ENCODE measurements around the gene TTR. TPM values are rescaled to one million over a fixed set of nuclear protein-coding genes. Genes with fewer than 3 reads are reported as not detected.

Gene TTR
- polyA plus RNA-seq, 3 donors from 2014 or later: not detected

GRCh38 chr18:31634331-31634713, 42.6 kb downstream of the TTR start:
- no peaks in the 10 kb centered on the region for H3K9me3 Mint-ChIP-seq
- H3K4me1 Mint-ChIP-seq: peaks cover 48 to 65% of the 10 kb centered on the region in 2 donors
- H3K27me3 Mint-ChIP-seq (ENCODE audit: low read depth in 3 of 3): no peaks in the 10 kb centered on the region
- H3K4me3 Mint-ChIP-seq: peak overlapping the region; percentile 57 to 86 (median 82)
- DNase-seq: peak; percentile 65 to 70 (median 66)
- peak overlapping the region; percentile 88 to 97 (median 94) for H3K27ac Mint-ChIP-seq
- peaks cover 7 to 11% (median 8%) of the 10 kb centered on the region in 3 donors for H3K36me3 Mint-ChIP-seq

DNA sequence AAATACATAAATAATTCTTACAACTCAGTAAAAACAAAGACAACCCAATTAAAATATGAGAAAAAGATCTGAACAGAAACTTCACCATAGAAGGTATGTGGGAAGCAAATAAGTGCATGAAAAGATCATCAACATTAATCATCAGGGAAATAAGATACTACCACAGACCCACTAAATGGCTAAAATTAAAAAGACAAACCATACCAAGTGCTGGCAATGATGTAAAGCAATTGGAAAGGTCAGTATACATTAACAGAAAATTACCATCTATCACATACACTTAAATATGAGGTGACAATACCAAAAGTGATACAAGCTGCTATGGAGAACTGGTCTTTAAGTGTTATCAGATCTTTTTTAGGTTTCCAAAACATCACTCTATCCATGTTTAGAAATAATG, 44.7 kb downstream of the TTR start:
- H3K4me1 Mint-ChIP-seq: peaks cover 35 to 49% of the 10 kb centered on the region in 2 donors
- DNase-seq: no peak
- H3K9me3 Mint-ChIP-seq: no peaks in the 10 kb centered on the region
- peak overlapping the region in 5 of 6 donors; percentile 40 to 88 (median 68) for H3K27ac Mint-ChIP-seq
- H3K36me3 Mint-ChIP-seq: peaks cover 7 to 12% (median 8%) of the 10 kb centered on the region in 3 donors
- H3K4me3 Mint-ChIP-seq: no peak overlapping the region
- no peaks in the 10 kb centered on the region for H3K27me3 Mint-ChIP-seq (ENCODE audit: low read depth in 3 of 3)

DNA sequence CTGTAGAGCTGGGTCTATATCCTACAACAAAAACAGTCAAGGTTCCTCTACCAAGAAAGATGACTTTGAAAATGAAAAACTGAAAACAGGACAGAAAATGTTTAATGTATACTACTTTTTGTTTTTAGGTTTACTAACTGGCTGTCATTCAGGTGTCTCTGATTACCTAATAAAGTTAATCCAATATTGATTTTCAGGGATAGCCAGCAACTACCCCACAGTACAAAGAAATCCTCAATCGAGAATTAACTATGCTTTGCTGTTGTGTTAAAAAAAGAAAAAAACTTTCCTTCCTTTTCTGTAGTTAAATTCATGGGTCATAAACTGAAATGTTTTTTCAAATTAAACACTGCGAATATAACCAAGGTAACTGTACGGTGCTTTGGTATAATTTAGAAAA, 45.8 kb downstream of the TTR start:
- DNase-seq: no peak
- Mint-ChIP-seq H3K27ac (peak overlapping the region in 4 of 6 donors; percentile 61 to 84 (median 72)), H3K4me1 (peaks cover 34 to 45% of the 10 kb centered on the region in 2 donors), H3K27me3 (ENCODE audit: low read depth in 3 of 3) (no peaks in the 10 kb centered on the region), H3K9me3 (no peaks in the 10 kb centered on the region), H3K4me3 (peak overlapping the region in 1 of 5 donors; percentile 42), H3K36me3 (peaks cover 7 to 22% (median 17%) of the 10 kb centered on the region in 3 donors)

- H3K27me3 Mint-ChIP-seq (ENCODE audit: low read depth in 3 of 3): no peaks in the 10 kb centered on the region
- peaks cover 31 to 35% of the 10 kb centered on the region in 2 donors for H3K4me1 Mint-ChIP-seq
- H3K4me3 Mint-ChIP-seq: no peak overlapping the region
- H3K27ac Mint-ChIP-seq: no peak overlapping the region
- H3K9me3 Mint-ChIP-seq: no peaks in the 10 kb centered on the region
- DNase-seq: no peak
- peaks cover 3 to 15% (median 13%) of the 10 kb centered on the region in 3 donors for H3K36me3 Mint-ChIP-seq
Observed at GRCh38 chr18:31643003-31643402, 51.3 kb downstream of the TTR start.

- no peaks in the 10 kb centered on the region for H3K27me3 Mint-ChIP-seq (ENCODE audit: low read depth in 3 of 3)
- H3K36me3 Mint-ChIP-seq: peaks cover 0 to 13% (median 11%) of the 10 kb centered on the region in 3 donors
- H3K27ac Mint-ChIP-seq: peak overlapping the region; percentile 60 to 89 (median 81)
- peak in 1 of 3 donors; percentile 34 for DNase-seq
- peaks cover 47 to 50% of the 10 kb centered on the region in 2 donors for H3K4me1 Mint-ChIP-seq
- peak overlapping the region; percentile 42 to 51 (median 48) for H3K4me3 Mint-ChIP-seq
- H3K9me3 Mint-ChIP-seq: no peaks in the 10 kb centered on the region
Observed at GRCh38 chr18:31645411-31645810, 53.7 kb downstream of the TTR start.

- peaks cover 0 to 12% (median 9%) of the 10 kb centered on the region in 3 donors for H3K36me3 Mint-ChIP-seq
- no peaks in the 10 kb centered on the region for H3K9me3 Mint-ChIP-seq
- peak overlapping the region in 3 of 5 donors; percentile 2 to 27 (median 25) for H3K4me3 Mint-ChIP-seq
- peak overlapping the region; percentile 35 to 76 (median 51) for H3K27ac Mint-ChIP-seq
- H3K4me1 Mint-ChIP-seq: peaks cover 58 to 62% of the 10 kb centered on the region in 2 donors
- H3K27me3 Mint-ChIP-seq (ENCODE audit: low read depth in 3 of 3): peaks cover 0 to 2% (median 0%) of the 10 kb centered on the region in 3 donors
- DNase-seq: no peak
Observed at GRCh38 chr18:31646332-31647126, 54.9 kb downstream of the TTR start.

DNA sequence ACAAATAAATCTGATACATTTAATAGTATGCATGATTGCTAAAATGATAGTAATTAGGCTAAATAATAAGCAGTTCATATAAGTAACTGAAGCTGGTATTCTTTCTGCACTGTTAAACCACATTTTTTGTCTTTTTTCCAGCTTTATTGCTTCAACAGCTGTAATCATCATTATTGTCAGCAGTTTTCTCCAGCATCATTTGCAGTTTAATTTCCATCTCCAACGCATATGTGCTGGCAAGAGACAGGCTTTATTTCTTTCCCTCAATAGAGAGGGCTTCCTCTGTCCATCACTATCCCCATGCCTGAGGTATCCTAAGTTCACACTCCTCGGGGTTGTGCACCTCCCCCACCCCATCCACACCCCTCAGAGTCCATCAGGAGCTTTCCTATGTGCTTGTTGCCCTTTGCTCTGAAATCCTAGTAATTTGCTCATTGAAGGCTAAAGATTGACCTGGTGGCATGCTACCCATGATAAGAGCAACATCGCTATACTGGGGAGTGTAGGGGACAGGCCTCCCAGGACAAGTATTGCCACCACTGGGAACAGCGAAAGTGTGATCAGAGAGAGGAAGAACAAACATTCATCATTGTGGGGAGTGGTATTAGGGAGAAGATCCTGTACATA, 55.6 kb downstream of the TTR start:
- H3K27ac Mint-ChIP-seq: peak overlapping the region in 4 of 6 donors; percentile 32 to 74 (median 36)
- no peak for DNase-seq
- peaks cover 0 to 2% (median 0%) of the 10 kb centered on the region in 3 donors for H3K27me3 Mint-ChIP-seq (ENCODE audit: low read depth in 3 of 3)
- no peak overlapping the region for H3K4me3 Mint-ChIP-seq
- H3K9me3 Mint-ChIP-seq: no peaks in the 10 kb centered on the region
- H3K4me1 Mint-ChIP-seq: peaks cover 65 to 69% of the 10 kb centered on the region in 2 donors
- peaks cover 0 to 5% (median 3%) of the 10 kb centered on the region in 3 donors for H3K36me3 Mint-ChIP-seq

Other genes with a start within 250 kb of the TTR start
- not detected for gene DSG4, start 215.1 kb upstream of the TTR start, polyA plus RNA-seq
- gene DSG3, start 144.1 kb upstream of the TTR start, polyA plus RNA-seq: not detected
- gene DSG2, start 93.7 kb upstream of the TTR start, polyA plus RNA-seq: not detected
- 1 to 10 TPM in 2 of 3 donors, under 1 TPM in 1; 0.83 to 3.2 (median 1.5) TPM for gene B4GALT6, start 92.7 kb downstream of the TTR start, polyA plus RNA-seq
- gene SLC25A52, start 169.0 kb downstream of the TTR start, polyA plus RNA-seq: not detected

Data from immature natural killer cell (primary cell).